HEK293 (cell line): ENCODE measurements around the gene SEC63.

ENCODE experiments used
- CTCF ChIA-PET: fragments of 350-600 bp; formaldehyde crosslinking; extraction: SDS; loops from one replicate; lab custom pipeline; 2021; ENCODE audit warnings: antibody characterized with exemption; lab: Yijun Ruan, JAX
- POLR2A ChIA-PET: fragments of 300-600 bp; formaldehyde crosslinking; extraction: SDS; loops from one replicate; lab custom pipeline; 2020; ENCODE audit warnings: antibody characterized with exemption, inconsistent platforms; lab: Yijun Ruan, JAX
- H3K27ac ChIP-seq: fragments of 200-500 bp; sonication (Bioruptor generic); 2 replicates; pipeline ENCODE4 v1.5.1; 2014; ENCODE audit warnings: low read depth, low read length, control low read depth, inconsistent platforms; ENCODE audit errors: extremely low read depth
- H3K36me3 ChIP-seq, 2 experiments: fragments of 200-500 bp in 1 of 2; sonication (Bioruptor generic) in 1 of 2; 1 replicate in 1 of 2; 2 replicates in 1 of 2; pipeline ENCODE4 v1.5.1; 2014 to 2017; ENCODE audit warnings: inconsistent platforms in 2 of 2, low read length in 2 of 2; ENCODE audit not compliant: control insufficient read depth in 2 of 2, insufficient read depth in 1 of 2
- H3K4me1 ChIP-seq: fragments of 200-500 bp; sonication (Bioruptor generic); 2 replicates; pipeline ENCODE4 v1.5.1; 2014; ENCODE audit warnings: mild to moderate bottlenecking, low read length, inconsistent platforms; ENCODE audit not compliant: control insufficient read depth, insufficient read depth
- H3K4me3 ChIP-seq: 2 replicates; pipeline ENCODE4 v1.5.1; 2011; ENCODE audit warnings: low read depth, mild to moderate bottlenecking, control low read depth, low read length, moderate library complexity
- H3K9me3 ChIP-seq: fragments of 200-500 bp; sonication (Bioruptor generic); 2 replicates; pipeline ENCODE4 v1.5.1; 2014; ENCODE audit warnings: low read depth, low read length, inconsistent platforms; ENCODE audit not compliant: control insufficient read depth, insufficient read depth
- GLIS2 ChIP-seq: fragments of 450-650 bp; formaldehyde crosslinking; IDR thresholded peaks from 2 replicates; pipeline ENCODE4 v1.5.1; 2016; ENCODE audit warnings: missing biosample characterization, missing genetic modification characterization
- HIC1 ChIP-seq: fragments of 450-650 bp; formaldehyde crosslinking; IDR thresholded peaks from 2 replicates; pipeline ENCODE4 v1.5.1; 2016; ENCODE audit warnings: missing biosample characterization, missing genetic modification characterization
- PRDM10 ChIP-seq: fragments of 450-650 bp; formaldehyde crosslinking; IDR thresholded peaks from 2 replicates; pipeline ENCODE4 v1.5.1; 2016; ENCODE audit warnings: missing biosample characterization, missing genetic modification characterization
- ZBTB21 ChIP-seq: fragments of 450-650 bp; formaldehyde crosslinking; IDR thresholded peaks from 2 replicates; pipeline ENCODE4 v1.5.1; 2017; ENCODE audit warnings: missing biosample characterization, missing genetic modification characterization
- ZBTB49 ChIP-seq: fragments of 450-650 bp; formaldehyde crosslinking; IDR thresholded peaks from 2 replicates; pipeline ENCODE4 v1.5.1; 2016; ENCODE audit warnings: missing biosample characterization, missing genetic modification characterization, low read depth
- ZEB2 ChIP-seq: fragments of 450-650 bp; formaldehyde crosslinking; IDR thresholded peaks from 2 replicates; pipeline ENCODE4 v1.5.1; 2016; ENCODE audit warnings: missing biosample characterization, missing genetic modification characterization
- ZFP37 ChIP-seq: fragments of 450-650 bp; formaldehyde crosslinking; IDR thresholded peaks from 2 replicates; pipeline ENCODE4 v1.5.1; 2016; ENCODE audit warnings: missing biosample characterization, missing genetic modification characterization
- ZNF132 ChIP-seq: fragments of 450-650 bp; formaldehyde crosslinking; IDR thresholded peaks from 2 replicates; pipeline ENCODE4 v1.5.1; 2017; ENCODE audit warnings: missing biosample characterization, missing genetic modification characterization, borderline replicate concordance
- ZNF324 ChIP-seq: fragments of 450-650 bp; formaldehyde crosslinking; IDR thresholded peaks from 2 replicates; pipeline ENCODE4 v1.5.1; 2016; ENCODE audit warnings: missing biosample characterization, missing genetic modification characterization
- ZNF37A ChIP-seq: fragments of 450-650 bp; IDR thresholded peaks from 2 replicates; pipeline ENCODE4 v1.5.1; 2018; ENCODE audit warnings: missing biosample characterization, missing genetic modification characterization
- ZNF843 ChIP-seq: fragments of 450-650 bp; formaldehyde crosslinking; IDR thresholded peaks from 2 replicates; pipeline ENCODE4 v1.5.1; 2016; ENCODE audit warnings: missing biosample characterization, missing genetic modification characterization

SEC63 gene

GRCh38 chr6:107987805-107988204, 29.8 kb upstream of the SEC63 start:
- no peaks in the 10 kb centered on the region for H3K4me1 ChIP-seq
- TF ChIP-seq PRDM10 (tag by site-specific recombination) (no peak), GLIS2 (no peak), ZNF37A (no peak)
- H3K4me3 ChIP-seq: no peak overlapping the region
- CTCF ChIA-PET: no interaction called here
- H3K27ac ChIP-seq: no peak overlapping the region
- H3K36me3 ChIP-seq: no peaks in the 10 kb centered on the region
- POLR2A ChIA-PET: no interaction called here
- no peaks in the 10 kb centered on the region for H3K9me3 ChIP-seq

GRCh38 chr6:107985701-107986100, 27.7 kb upstream of the SEC63 start:
- Histone ChIP-seq H3K9me3 (no peaks in the 10 kb centered on the region), H3K4me3 (no peak overlapping the region), H3K4me1 (no peaks in the 10 kb centered on the region), H3K36me3 (no peaks in the 10 kb centered on the region), H3K27ac (no peak overlapping the region)
- no peak for TF ChIP-seq ZBTB21 (tag by site-specific recombination)
- POLR2A ChIA-PET: no interaction called here
- CTCF ChIA-PET: interaction anchor here (1.1 to 1.6 kb wide), 2 partner anchors 63 to 64 kb away, joined by 4 to 5 read pairs; no protein-coding TSS in a partner anchor

GRCh38 chr6:107983811-107984210, 25.8 kb upstream of the SEC63 start:
- no peaks in the 10 kb centered on the region for H3K36me3 ChIP-seq
- no peak overlapping the region for H3K27ac ChIP-seq
- ChIA-PET CTCF (interaction anchor here (7.3 kb wide), 1 partner anchor 65 kb away, joined by 178 read pairs; no protein-coding TSS in a partner anchor), POLR2A (no interaction called here)
- H3K4me1 ChIP-seq: no peaks in the 10 kb centered on the region
- H3K4me3 ChIP-seq: no peak overlapping the region
- no peaks in the 10 kb centered on the region for H3K9me3 ChIP-seq
- TF ChIP-seq HIC1 (tag by site-specific recombination) (no peak), ZNF843 (tag by site-specific recombination) (no peak), ZEB2 (tag by site-specific recombination) (no peak), ZFP37 (tag by site-specific recombination) (no peak)

GRCh38 chr6:107982486-107982885, 24.5 kb upstream of the SEC63 start:
- H3K4me1 ChIP-seq: no peaks in the 10 kb centered on the region
- no peak overlapping the region for H3K27ac ChIP-seq
- no peaks in the 10 kb centered on the region for H3K9me3 ChIP-seq
- ChIA-PET CTCF (interaction anchor here (0.6 to 7.3 kb wide), 6 partner anchors 9 to 547 kb away, joined by 3 to 178 read pairs (median 5); no protein-coding TSS in a partner anchor), POLR2A (interaction anchor here (0.9 kb wide), 1 partner anchor 25 kb away, joined by 3 read pairs; the partner anchor contains the start of gene SEC63)
- no peaks in the 10 kb centered on the region for H3K36me3 ChIP-seq
- TF ChIP-seq ZBTB49 (tag by site-specific recombination) (no peak), ZNF324 (no peak), ZNF132 (tag by site-specific recombination) (no peak)
- H3K4me3 ChIP-seq: no peak overlapping the region
